ENCODE data around the gene NCK2.

DNA sequence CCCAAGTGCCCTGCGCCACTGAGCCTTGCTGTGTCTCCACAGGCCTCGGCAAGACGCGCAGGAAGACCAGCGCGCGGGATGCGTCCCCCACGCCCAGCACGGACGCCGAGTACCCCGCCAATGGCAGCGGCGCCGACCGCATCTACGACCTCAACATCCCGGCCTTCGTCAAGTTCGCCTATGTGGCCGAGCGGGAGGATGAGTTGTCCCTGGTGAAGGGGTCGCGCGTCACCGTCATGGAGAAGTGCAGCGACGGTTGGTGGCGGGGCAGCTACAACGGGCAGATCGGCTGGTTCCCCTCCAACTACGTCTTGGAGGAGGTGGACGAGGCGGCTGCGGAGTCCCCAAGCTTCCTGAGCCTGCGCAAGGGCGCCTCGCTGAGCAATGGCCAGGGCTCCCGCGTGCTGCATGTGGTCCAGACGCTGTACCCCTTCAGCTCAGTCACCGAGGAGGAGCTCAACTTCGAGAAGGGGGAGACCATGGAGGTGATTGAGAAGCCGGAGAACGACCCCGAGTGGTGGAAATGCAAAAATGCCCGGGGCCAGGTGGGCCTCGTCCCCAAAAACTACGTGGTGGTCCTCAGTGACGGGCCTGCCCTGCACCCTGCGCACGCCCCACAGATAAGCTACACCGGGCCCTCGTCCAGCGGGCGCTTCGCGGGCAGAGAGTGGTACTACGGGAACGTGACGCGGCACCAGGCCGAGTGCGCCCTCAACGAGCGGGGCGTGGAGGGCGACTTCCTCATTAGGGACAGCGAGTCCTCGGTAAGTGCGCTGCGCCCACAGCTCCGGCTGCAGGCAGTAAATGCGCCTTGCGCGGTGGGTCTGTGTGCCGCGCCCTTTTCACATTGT lies 136.8 kb downstream of the NCK2 start:
- TF ChIP-seq POLR2A (IDR thresholded peaks at IDR 0.05; ENCODE audit: low read depth, low read length) = no peak
- TF ChIP-seq POLR2AphosphoS5 (IDR thresholded peaks at IDR 0.05; ENCODE audit: low read depth, low read length) = no peak
- no peak for TF ChIP-seq TAF1 (IDR thresholded peaks at IDR 0.05; ENCODE audit: low read depth, low read length)
- no peak for TF ChIP-seq PAX5 (IDR thresholded peaks at IDR 0.05; ENCODE audit: insufficient read depth, low read length, severe bottlenecking)
- TF ChIP-seq SPI1 (IDR thresholded peaks at IDR 0.05; ENCODE audit: low read depth, low read length) = no peak
- no peak for TF ChIP-seq POU2F2 (IDR thresholded peaks at IDR 0.05; ENCODE audit: low read depth, low read length)

Measured in GM12891 (cell line).